Measurements from ENCODE around the gene JPH4. TPM values are rescaled to one million over a fixed set of nuclear protein-coding genes. Genes with fewer than 3 reads are reported as not detected.
"Not testable (repeated sequence)": the region's sequence is repeated elsewhere in the genome, so short reads cannot be mapped to it uniquely, and the experiment has no call there.

JPH4 gene
- total and polyA plus RNA-seq, 2 donors (not counting 1 experiment from before 2014, with no cell fraction given): not detected

- no peak overlapping the region for H3K9ac ChIP-seq (ENCODE audit: low read length)
- peaks cover 27% of the 10 kb centered on the region for H3K27me3 Mint-ChIP-seq
- no peaks in the 10 kb centered on the region for H3K27me3 ChIP-seq (replicated peaks in 1 of 4; ENCODE audit: control extremely low read depth in 1 of 4, control insufficient read depth in 3 of 4, insufficient read depth in 4 of 4, low read length in 3 of 4)
- no peak overlapping the region for H3K4me3 ChIP-seq (ENCODE audit: control extremely low read depth in 1 of 5, extremely low read depth in 1 of 5, insufficient read depth in 1 of 5, low read depth in 2 of 5, low read length in 4 of 5)
- H3K27ac ChIP-seq (ENCODE audit: low read length in 2 of 2): no peak overlapping the region
- no peaks in the 10 kb centered on the region for H3K79me2 ChIP-seq (ENCODE audit: control insufficient read depth, insufficient read depth, low read length)
- ChIA-PET CTCF (interaction anchor here (0.6 to 2.7 kb wide), 12 partner anchors 8 to 520 kb away, joined by 3 to 24 read pairs (median 4); partner anchors contain the start of gene DHRS4), POLR2A (no interaction called here)
- peak; percentile 73 for DNase-seq
- no peaks in the 10 kb centered on the region for H4K20me1 ChIP-seq (ENCODE audit: control insufficient read depth, insufficient read depth, low read length, poor library complexity, severe bottlenecking)
- H3K4me1 ChIP-seq (ENCODE audit: control insufficient read depth in 2 of 2, insufficient read depth in 2 of 2, low read length in 2 of 2): peaks cover 0 to 6% of the 10 kb centered on the region in 2 donors
- 24% methylated on average over 3 of the region's 5 CpGs for WGBS (ENCODE audit: insufficient coverage)
- H3K36me3 ChIP-seq (replicated peaks in 1 of 2; ENCODE audit: control extremely low read depth in 1 of 2, control insufficient read depth in 1 of 2, extremely low read depth in 1 of 2, insufficient read depth in 2 of 2, low read length in 1 of 2): no peaks in the 10 kb centered on the region
- H3K4me1 Mint-ChIP-seq: peaks cover 3% of the 10 kb centered on the region
- H3K4me3 Mint-ChIP-seq: no peak overlapping the region
- no peaks in the 10 kb centered on the region for H3K9me3 Mint-ChIP-seq (ENCODE audit: insufficient read depth)
- H3K9me3 ChIP-seq (ENCODE audit: control extremely low read depth in 1 of 3, control insufficient read depth in 2 of 3, insufficient read depth in 1 of 3, low read length in 2 of 3): no peaks in the 10 kb centered on the region
- ATAC-seq (ENCODE audit: low read depth): peak; percentile 98
- TF ChIP-seq EZH2 (IDR thresholded peaks at IDR 0.05; ENCODE audit: borderline replicate concordance, insufficient read depth, low read depth, low read length, poor library complexity, severe bottlenecking): no peak
- peak; percentile 73 for TF ChIP-seq CTCF (IDR thresholded peaks at IDR 0.05)
- no peak overlapping the region for H3K4me2 ChIP-seq (replicated peaks; ENCODE audit: low read depth, low read length, poor library complexity, severe bottlenecking)
- intact Hi-C loops (cut with micrococcal nuclease): loop anchor here (1.0 to 5.0 kb wide), 2 partner anchors 365 to 463 kb away; partner anchors contain the start of gene CARMIL3
- H2AFZ ChIP-seq (ENCODE audit: insufficient read depth, low read depth, low read length, poor library complexity, severe bottlenecking): peak overlapping the region; percentile 32
- no peak overlapping the region for H3K27ac Mint-ChIP-seq
Measured at GRCh38 chr14:23588884-23589598, 10.5 kb upstream of the JPH4 start.

GRCh38 chr14:23584527-23585203, 6.1 kb upstream of the JPH4 start:
- H3K27me3 ChIP-seq (replicated peaks in 1 of 4; ENCODE audit: control extremely low read depth in 1 of 4, control insufficient read depth in 3 of 4, insufficient read depth in 4 of 4, low read length in 3 of 4): peaks cover 0 to 16% (median 1%) of the 10 kb centered on the region in 4 experiments
- CTCF ChIA-PET; H3K9ac ChIP-seq (ENCODE audit: low read length); H3K9me3 Mint-ChIP-seq (ENCODE audit: insufficient read depth); H3K4me3 ChIP-seq (ENCODE audit: control extremely low read depth in 1 of 5, extremely low read depth in 1 of 5, insufficient read depth in 1 of 5, low read depth in 2 of 5, low read length in 4 of 5); H3K4me1 ChIP-seq (ENCODE audit: control insufficient read depth in 2 of 2, insufficient read depth in 2 of 2, low read length in 2 of 2); H3K27ac Mint-ChIP-seq; H3K9me3 ChIP-seq (ENCODE audit: control extremely low read depth in 1 of 3, control insufficient read depth in 2 of 3, insufficient read depth in 1 of 3, low read length in 2 of 3); H3K4me3 Mint-ChIP-seq; H3K36me3 ChIP-seq (replicated peaks in 1 of 2; ENCODE audit: control extremely low read depth in 1 of 2, control insufficient read depth in 1 of 2, extremely low read depth in 1 of 2, insufficient read depth in 2 of 2, low read length in 1 of 2); H3K27ac ChIP-seq (ENCODE audit: low read length in 2 of 2); H2AFZ ChIP-seq (ENCODE audit: insufficient read depth, low read depth, low read length, poor library complexity, severe bottlenecking); H3K4me2 ChIP-seq (replicated peaks; ENCODE audit: low read depth, low read length, poor library complexity, severe bottlenecking); H4K20me1 ChIP-seq (ENCODE audit: control insufficient read depth, insufficient read depth, low read length, poor library complexity, severe bottlenecking); POLR2A ChIA-PET; H3K4me1 Mint-ChIP-seq; H3K79me2 ChIP-seq (ENCODE audit: control insufficient read depth, insufficient read depth, low read length); DNase-seq; ATAC-seq (ENCODE audit: low read depth): not testable (repeated sequence)
- peaks cover 50% of the 10 kb centered on the region for H3K27me3 Mint-ChIP-seq
- WGBS (ENCODE audit: insufficient coverage): 94% methylated on average over 15 of the region's 26 CpGs
- intact Hi-C loops (cut with micrococcal nuclease): loop anchor here (5.0 kb wide), 1 partner anchor 468 kb away; the partner anchor contains the start of gene CARMIL3

GRCh38 chr14:23583761-23584526, 5.4 kb upstream of the JPH4 start:
- intact Hi-C loops (cut with micrococcal nuclease); POLR2A ChIA-PET; H3K4me3 ChIP-seq (ENCODE audit: control extremely low read depth in 1 of 5, extremely low read depth in 1 of 5, insufficient read depth in 1 of 5, low read depth in 2 of 5, low read length in 4 of 5); ATAC-seq (ENCODE audit: low read depth); H3K36me3 ChIP-seq (replicated peaks in 1 of 2; ENCODE audit: control extremely low read depth in 1 of 2, control insufficient read depth in 1 of 2, extremely low read depth in 1 of 2, insufficient read depth in 2 of 2, low read length in 1 of 2); H3K4me1 ChIP-seq (ENCODE audit: control insufficient read depth in 2 of 2, insufficient read depth in 2 of 2, low read length in 2 of 2); H3K27ac Mint-ChIP-seq; H3K9me3 ChIP-seq (ENCODE audit: control extremely low read depth in 1 of 3, control insufficient read depth in 2 of 3, insufficient read depth in 1 of 3, low read length in 2 of 3); H3K9me3 Mint-ChIP-seq (ENCODE audit: insufficient read depth); H4K20me1 ChIP-seq (ENCODE audit: control insufficient read depth, insufficient read depth, low read length, poor library complexity, severe bottlenecking); H3K27ac ChIP-seq (ENCODE audit: low read length in 2 of 2); H3K9ac ChIP-seq (ENCODE audit: low read length); H3K79me2 ChIP-seq (ENCODE audit: control insufficient read depth, insufficient read depth, low read length); H3K4me2 ChIP-seq (replicated peaks; ENCODE audit: low read depth, low read length, poor library complexity, severe bottlenecking); DNase-seq; H3K4me3 Mint-ChIP-seq; CTCF ChIA-PET; H3K4me1 Mint-ChIP-seq; H2AFZ ChIP-seq (ENCODE audit: insufficient read depth, low read depth, low read length, poor library complexity, severe bottlenecking): not testable (repeated sequence)
- 90% methylated on average over 13 of the region's 25 CpGs for WGBS (ENCODE audit: insufficient coverage)
- H3K27me3 Mint-ChIP-seq: peaks cover 54% of the 10 kb centered on the region
- peaks cover 0 to 22% (median 4%) of the 10 kb centered on the region in 4 experiments for H3K27me3 ChIP-seq (replicated peaks in 1 of 4; ENCODE audit: control extremely low read depth in 1 of 4, control insufficient read depth in 3 of 4, insufficient read depth in 4 of 4, low read length in 3 of 4)
